Ramos (cell line): Measurements from ENCODE around the gene ZNF407.

Source experiments
- in situ Hi-C: fragments of 300-500 bp; cut with MboI; formaldehyde crosslinking; loops from one replicate; pipeline ENCODE4 v1.14.3; 2022; ENCODE audit warnings: low sequenced_read_pairs; ENCODE audit not compliant: unreplicated experiment

Gene ZNF407

DNA sequence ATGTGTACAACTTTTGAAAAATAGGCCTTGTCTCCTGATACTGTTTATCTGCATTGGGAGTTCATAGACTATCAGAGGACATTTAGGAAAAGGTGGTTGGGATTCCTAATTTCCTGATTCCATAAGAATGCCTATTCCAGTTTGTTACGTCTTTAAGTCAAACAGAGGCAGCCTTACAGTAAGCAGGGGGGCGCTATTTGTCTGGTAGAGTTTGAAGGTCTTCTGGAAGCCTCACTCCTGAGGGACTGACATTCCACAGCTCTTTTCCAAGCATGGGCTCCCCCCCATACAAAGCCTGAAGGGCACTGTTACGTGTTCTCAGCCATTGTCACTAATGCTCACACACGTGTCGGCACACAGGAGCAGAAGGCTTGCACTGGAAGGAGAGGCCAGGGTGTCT lies 456.9 kb downstream of the ZNF407 start:
- in situ Hi-C loops = no loop called here

DNA sequence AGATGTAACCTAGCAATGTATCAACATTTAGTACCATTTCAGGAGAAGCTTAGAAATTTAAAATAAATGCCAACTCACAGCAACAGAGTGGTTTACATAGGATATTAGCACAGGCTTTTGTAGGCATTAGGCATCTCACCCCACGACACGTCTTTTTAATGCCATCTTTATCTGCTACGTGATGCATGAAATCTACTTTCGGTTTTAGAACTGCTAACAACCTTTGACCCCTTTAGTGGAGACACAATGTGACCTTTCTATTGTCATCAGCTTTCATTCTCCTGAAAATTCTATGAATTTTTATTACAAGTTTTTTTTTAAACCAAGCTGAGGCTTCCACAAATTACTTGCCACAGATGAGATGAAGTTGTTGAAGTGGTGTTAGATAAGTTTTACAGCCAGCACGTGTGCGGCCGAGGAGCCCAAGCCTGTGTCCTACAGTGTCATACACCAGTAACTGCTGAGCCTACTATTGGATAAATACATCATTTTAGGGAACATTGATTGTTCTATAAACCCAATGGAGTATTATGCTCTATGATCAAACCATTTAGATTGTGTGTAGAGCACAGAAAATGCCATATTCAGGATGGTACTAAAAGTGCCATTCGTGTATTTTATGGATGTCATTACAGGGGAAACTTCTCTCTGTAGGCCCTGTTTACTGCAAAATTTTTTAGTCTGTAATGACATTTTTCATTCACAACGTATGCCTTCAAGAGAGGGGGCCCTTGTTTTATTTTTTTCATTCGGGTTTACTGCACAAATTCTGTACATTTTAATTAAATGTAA lies 459.7 kb downstream of the ZNF407 start:
- in situ Hi-C loops = no loop called here

DNA sequence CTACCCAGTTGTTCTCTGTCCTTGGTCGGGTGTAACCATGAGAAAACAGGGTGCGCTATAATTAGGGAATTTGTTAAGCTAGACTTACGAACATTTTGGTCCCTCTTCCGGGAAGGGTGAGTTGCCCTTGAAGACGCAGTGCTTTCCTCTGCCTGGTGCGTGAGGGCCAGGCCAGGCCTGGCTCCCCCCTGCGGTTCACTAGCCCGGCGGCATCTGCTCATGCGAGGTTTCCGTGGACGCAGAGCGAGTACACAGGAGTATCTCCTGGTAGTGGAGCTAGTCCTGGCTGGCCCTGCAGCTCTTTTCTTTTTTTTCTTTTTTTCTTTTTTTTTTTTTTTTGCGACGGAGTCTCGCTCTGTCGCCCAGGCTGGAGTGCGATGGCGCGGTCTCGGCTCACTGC lies 462.5 kb downstream of the ZNF407 start:
- in situ Hi-C loops = no loop called here

DNA sequence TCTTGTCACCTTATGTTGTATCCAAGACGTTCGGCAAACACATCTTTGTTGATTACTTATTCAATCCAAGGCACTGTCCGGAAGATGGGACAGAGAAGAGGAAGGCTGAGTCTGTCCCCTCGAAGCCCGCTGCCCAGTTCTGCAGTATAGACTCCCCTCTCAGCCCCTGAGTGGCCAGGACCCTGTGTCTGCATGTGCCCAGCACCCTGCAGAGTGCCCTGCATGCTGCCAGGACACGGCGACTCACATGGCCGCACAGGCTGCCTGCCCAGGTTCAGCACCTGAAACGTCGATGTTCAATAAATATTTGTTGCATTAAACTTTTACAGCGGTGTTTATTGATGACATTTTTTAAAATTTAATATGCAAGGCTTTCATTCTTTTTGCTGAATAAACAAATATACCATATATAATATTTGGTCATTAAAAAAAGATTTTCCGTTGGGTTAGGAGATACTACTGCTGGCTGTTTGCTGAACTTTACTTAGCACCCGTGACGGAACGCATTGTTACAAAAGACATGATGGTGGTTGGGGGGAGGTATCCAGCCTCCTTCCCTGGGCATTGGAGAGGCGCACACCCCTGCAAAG lies 464.7 kb downstream of the ZNF407 start:
- in situ Hi-C loops = no loop called here

DNA sequence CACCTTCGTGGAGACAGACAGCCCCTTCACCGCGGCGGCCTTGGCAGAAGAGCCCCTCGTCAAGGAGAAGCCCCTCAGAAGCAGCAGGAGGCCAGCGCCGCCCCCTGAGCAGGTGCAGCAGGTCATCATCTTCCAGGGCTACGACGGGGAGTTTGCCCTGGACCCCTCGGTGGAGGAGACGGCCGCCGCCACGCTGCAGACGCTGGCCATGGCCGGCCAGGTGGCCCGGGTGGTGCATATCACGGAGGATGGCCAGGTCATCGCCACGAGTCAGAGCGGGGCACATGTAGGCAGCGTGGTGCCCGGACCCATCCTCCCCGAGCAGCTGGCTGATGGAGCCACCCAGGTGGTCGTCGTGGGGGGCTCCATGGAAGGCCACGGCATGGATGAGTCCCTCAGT lies 465.5 kb downstream of the ZNF407 start:
- in situ Hi-C loops = no loop called here

DNA sequence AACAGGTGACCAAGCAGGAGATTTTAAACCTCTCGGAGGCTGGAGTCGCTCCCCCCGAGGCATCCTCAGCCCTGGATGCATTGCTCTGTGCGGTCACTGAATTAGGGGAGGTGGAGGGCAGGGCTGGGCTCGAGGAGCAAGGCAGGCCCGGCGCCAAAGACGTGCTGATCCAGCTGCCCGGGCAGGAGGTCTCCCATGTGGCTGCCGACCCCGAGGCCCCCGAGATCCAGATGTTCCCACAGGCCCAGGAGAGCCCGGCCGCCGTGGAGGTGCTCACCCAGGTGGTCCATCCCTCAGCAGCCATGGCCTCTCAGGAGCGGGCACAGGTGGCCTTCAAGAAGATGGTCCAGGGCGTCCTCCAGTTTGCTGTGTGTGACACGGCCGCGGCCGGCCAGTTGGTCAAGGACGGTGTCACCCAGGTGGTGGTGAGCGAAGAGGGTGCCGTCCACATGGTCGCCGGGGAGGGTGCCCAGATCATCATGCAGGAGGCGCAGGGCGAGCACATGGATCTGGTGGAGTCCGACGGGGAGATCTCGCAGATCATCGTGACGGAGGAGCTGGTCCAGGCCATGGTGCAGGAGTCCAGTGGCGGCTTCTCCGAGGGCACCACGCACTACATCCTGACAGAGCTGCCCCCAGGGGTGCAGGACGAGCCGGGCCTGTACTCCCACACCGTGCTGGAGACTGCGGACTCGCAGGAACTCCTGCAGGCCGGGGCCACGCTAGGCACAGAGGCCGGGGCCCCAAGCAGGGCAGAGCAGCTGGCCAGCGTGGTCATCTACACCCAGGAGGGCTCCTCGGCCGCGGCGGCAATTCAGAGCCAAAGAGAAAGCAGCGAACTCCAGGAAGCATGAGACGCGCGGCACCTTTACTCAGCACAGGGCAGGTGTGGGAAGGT lies 466.2 kb downstream of the ZNF407 start:
- in situ Hi-C loops = no loop called here

DNA sequence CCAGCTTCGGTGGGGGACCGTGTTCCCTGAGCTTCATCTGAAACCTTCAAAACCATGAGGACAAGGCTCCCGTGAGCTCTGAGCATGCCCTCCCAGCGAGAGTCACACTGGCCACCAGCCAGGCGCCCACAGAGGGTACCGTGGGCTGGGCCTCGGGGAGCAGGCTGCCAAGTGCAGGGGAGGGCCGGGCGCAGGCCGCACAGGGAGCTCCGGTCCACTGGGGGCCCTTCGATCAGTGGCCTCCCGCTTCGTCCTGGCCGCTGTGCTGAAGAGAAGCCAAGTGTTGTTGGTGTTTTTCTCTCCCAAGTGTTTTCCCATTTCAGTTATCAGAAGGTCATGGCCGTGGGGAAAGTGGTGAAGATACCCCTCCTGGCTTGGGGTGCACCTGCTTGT lies 466.8 kb downstream of the ZNF407 start:
- in situ Hi-C loops = no loop called here

DNA sequence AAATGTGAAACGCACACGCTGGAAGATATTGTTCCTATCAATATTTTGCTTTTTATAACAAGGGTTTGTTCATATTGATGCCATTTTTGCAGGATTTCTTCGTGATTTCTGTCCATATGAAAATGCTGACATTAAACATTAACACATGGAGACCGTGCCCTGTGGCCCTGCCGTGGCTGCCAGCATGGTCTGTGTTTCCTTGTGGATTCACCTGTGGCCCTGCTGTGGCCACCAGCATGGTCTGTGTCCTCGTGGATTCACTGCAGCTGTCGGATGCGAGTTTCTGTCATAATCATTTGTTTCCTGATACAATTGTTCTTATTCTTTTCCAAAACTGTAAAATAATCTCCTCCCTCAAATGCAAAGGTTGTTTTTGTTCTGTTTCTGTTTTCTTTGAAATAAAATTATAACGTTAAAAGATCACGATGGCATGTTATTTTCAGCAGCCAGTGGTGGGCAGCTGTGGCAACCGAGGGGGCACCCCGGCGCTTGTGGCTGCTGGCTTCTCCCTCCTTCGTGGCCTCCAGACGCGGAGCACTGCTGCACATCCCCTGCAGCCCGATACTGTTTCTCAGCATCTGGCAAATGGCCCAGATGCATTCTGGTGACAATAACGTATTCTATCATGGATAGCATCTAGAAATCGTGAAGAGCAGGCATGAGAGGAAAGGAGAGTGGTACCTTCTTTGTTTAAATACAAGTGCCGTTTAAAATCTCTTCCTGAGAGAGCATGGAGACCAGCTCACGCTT lies 467.8 kb downstream of the ZNF407 start:
- in situ Hi-C loops = no loop called here

DNA sequence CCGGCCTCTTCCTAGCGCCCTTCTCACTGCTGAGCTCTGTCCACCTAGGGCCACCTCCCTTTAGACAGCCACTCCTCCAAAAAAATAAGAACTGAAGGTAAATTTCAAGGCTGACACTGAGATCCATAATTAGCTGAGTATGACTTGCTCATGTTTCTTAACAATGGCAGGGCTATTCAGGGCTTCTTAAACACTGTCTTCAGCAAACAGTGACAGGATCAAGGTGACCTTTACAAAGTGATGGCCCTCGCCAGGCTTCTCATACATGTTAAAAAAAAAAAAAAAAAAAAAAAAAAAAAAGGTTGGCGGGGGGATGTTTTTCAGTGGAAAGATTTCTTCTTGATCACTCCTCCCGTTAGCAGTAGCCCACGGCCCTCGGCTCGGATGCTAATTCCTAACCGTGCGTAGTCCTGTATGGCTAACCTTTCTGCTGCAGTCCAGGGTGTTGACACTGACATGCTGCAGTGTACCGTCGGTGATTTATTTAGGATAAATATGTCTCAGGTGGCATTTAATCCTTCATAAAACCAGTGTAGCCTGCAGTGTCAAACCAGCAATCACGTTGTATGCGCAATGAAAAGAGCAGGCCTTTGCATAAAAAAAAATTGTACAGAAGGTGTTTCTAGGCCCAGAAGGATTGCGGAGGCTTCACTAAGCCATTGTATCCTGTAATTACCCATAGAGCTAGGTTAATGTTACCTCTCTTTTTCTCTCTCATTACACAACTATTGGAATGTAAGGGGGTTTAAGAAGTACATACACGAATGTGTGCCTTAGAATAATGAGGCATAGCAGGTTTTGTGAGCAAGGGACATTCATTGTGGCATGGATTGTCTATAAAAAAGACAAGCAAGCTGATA lies 468.6 kb downstream of the ZNF407 start:
- in situ Hi-C loops = no loop called here

DNA sequence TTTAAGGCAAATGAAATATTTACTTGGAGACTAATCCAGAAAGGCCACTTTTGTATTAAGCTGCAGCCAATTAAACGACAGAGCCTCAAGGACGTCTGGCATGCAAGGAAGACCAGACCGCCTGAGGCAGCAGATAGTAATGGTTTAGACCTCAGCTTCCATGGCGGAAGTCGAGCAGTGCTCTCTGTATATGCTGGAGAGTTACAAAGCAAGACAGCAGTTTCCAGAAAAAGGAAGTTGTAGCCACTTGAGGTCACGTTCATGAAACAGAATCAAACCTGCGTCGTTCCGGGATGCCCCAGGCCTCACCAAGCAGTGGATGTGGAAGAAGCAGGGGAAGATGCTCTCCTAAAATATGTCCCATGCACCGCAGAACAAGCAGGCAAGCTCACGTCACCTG lies 469.3 kb downstream of the ZNF407 start:
- in situ Hi-C loops = no loop called here

DNA sequence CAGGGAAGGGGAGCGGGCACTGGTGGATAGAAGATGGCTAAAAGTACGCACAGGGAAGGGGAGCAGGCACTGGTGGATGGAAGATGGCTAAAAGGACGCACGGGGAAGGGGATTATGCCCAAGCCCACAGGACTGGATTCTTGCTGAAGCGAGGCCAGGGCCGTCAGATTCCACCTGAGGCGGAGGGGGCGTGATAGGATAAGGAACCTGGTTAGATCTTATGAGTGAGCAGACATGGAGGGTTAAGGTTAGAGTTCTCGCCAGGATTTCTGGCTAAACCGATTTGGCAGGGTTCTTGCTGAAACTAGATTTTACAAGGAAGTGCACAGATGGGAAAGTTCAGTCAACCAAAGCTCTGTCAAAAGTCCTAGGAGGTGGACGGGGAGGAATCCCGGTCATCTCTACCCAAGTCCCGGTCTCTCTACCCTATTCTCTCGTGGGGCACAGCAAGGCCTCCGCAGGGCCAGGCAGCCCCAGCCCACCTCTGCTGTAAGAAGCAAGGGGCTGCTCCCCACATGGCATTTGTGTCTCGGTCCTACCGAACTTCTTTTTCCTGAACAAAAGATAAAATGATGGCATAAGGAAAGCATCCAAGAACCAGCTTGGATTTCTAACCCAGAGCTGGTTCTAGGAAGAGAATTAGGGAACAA lies 470.5 kb downstream of the ZNF407 start:
- in situ Hi-C loops = no loop called here

DNA sequence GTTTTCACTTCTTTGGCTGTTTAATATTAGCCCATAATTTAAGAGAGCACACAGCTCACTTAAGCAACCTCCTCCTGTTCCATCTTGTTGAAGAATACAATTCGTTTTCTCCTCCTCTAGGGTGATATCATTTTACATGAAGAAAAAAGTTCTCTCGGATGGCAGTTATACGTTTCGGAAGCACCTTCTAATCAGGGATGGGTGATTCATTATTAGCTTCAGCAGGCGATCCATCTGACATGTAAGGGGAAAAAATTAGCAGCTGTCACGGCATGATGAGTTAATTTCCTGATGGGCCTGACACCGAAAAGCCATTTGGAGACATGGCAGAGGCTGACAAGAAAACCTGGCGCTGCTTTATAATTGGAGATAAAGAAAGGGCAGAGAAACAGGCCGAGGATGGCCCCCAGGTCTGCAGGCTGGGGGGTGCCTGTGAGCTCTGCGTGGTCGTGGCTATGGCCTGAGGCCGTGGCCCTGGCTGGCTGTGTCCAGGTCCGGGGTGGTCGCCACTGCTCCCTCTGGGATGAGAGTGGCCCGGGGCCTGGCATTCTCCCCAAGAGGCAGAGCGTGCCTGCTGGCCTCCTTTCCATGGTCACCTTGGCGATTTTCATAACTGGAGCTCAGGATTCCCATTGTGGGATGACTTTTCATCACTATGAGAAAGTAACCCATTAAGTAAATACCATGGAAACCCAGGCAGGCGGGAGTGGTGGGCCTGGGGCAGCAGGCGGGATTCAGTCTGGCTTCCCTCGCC lies 471.2 kb downstream of the ZNF407 start:
- in situ Hi-C loops = no loop called here

DNA sequence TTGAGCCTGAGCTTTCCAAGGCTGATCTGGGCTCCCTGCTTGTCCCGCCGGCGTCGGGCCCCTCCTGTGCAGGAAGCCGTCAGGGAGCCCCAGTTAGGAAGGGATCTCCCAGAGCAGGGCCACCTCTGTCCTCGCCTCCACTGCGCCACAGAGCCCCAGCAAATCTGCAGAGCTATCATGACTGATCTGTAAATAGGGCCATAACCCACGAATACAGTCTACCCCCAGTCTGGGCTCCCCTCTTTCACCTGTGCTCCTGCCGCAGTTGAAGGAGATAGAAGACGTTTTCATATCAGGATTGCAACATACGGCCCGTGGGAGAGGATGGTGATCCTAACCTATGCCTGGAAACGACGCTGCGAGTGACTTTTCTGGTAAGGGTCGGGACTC lies 472.6 kb downstream of the ZNF407 start:
- in situ Hi-C loops = no loop called here

DNA sequence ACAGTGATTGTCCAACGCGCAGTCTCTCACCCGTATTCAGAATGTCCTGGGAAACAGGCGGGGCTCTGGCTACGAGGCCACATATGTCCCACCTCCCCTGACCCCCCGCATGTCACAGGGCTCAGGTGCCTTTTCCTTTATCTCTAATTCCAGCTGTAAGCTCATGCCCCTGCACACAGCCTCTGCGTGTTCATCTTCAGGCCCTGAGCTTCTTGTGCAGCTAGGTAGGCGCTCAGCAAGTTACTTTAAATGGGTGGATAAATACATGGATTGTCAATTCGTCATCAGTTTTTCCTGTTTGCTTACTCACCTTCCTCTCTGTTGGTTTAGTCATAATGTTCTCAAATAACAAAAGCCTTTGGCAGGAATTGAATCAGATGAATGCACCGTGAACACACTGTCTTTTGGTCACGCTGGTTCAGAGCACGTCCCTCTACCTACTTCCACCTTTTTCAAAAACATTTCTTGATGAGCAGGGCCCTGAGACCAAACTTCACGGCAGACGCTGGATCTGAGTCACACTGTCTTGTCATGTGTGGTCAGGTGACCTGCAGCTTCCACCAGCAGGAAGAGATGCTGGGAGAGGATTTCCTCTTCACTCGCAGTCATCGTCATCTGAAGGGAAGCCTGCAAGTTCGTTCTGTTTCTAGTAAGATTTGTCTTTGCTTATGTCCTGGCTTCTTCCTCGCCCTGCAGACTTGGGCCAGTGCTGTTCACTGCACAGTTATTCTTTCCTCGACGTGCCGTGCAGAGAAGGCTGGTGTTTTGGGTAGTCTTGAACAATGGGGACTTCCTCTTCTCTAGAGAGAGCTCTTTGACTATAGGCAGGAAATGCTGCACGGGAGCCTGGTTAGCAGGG lies 473.2 kb downstream of the ZNF407 start:
- in situ Hi-C loops = no loop called here

DNA sequence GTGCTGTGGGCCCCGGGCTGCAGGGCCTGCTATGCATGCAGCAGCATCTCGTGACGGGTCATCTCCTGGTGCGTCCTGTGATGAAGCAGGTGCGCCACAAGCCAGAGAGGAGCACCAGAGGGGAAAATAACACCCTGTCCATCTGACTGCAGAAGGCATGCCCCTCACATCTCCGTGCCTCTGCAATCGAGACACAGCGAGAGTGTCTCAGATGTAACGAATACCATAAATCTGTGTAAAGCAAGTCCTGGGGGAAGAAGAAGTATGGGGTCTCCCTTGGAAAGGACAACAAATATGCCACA lies 473.8 kb downstream of the ZNF407 start:
- in situ Hi-C loops = no loop called here

DNA sequence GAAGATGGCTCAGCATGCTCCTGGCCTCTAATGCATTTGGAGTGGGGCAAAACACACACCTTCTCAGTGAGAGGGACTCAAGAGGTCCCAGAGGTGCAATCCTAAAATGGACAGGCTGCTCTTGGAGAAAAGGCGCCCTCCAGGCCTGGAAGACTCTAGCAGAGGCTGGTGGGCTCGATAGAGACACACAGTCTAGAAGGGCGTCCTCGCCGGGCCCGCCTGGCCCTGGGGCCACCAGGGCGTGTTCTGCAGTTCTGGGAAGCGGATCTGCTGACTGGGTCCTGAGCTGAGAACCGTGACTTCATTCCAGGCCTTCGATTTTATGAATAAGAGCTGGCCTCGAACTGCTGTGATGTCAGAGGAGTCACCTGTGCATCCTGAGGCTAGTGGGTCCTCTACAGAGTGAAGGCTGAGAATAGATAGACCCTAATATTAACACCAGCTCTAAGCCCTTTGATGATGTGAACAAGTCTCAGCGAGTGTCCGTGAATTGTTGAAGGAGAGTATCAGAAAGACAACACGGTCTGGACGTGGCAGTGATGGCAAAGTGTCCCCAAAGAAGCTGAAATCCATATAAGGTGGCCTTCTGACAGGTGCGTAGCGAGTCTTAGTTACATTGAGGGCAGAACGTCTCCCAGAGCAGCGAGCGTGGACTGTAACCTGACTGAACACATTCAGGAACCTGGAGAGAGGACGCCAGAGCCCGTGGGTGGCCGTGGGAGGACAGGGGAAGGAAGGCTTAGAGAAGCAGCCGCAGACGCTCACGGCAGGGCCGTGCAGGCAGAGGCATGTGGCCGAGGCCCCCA lies 474.4 kb downstream of the ZNF407 start:
- in situ Hi-C loops = no loop called here
